Fibroblast of lung (primary cell): ENCODE results near the gene NRIP1.

Source experiments
- CTCF ChIP-seq, 2 donors: IDR thresholded peaks in 1 of 2; conservative IDR thresholded peaks in 1 of 2; 1 replicate in 1 of 2; 2 replicates in 1 of 2; pipeline ENCODE4 v1.5.1; 2011 to 2012; ENCODE audit warnings: low read length in 2 of 2, control low read depth in 1 of 2, inconsistent platforms in 1 of 2, low read depth in 1 of 2, mild to moderate bottlenecking in 1 of 2
- EZH2 ChIP-seq: IDR thresholded peaks from 2 replicates; pipeline ENCODE4 v1.5.1; 2012; ENCODE audit warnings: low read length, control low read depth, mild to moderate bottlenecking; ENCODE audit errors: missing control alignments

DNA sequence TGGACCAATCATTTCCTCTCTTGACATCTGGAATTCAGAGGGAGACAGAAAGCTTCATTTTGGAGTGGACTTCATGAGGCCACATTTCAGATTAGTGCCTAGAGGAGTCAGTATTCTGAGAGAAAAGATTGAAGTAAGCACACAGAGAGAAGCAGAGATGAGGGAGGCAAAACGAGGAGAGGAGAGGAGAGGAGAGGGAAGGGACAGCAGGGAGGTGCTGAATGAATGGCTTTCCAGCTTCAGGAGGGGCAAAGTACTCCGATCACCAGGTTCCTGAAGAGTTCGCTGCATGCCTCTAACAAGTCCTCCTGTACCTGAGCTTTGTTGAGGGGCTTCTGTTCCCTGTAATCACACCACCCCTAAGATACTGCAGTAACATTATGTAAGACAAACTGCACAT is 76.0 kb downstream of the NRIP1 start:
- TF ChIP-seq CTCF (conservative IDR thresholded peaks at IDR 0.05 in 1 of 2, IDR thresholded peaks at IDR 0.05 in 1 of 2; ENCODE audit: low read depth in 1 of 2, low read length in 2 of 2) (no peak), EZH2 (no peak)
